GM23338 (cell line): Measurements from ENCODE around the gene S100Z.

Experiments
- CREB1 ChIP-seq: fragments of 250-450 bp; sonication (Bioruptor Pico); IDR thresholded peaks from 2 replicates; pipeline ENCODE4 v1.5.0; 2020; ENCODE audit warnings: low read depth, mild to moderate bottlenecking, moderate library complexity
- CTCF ChIP-seq, 2 experiments: fragments of 200-600 bp in 1 of 2; sonication (generic) in 1 of 2; conservative IDR thresholded peaks; 2 replicates each; pipeline versions ENCODE4 v1.5.1 to v1.6.1; 2016 to 2017; ENCODE audit warnings: antibody characterized with exemption in 2 of 2, low read depth in 2 of 2, mild to moderate bottlenecking in 2 of 2, moderate library complexity in 1 of 2
- ETS1 ChIP-seq: IDR thresholded peaks from 2 replicates; pipeline ENCODE4 v1.6.1; 2016; ENCODE audit warnings: antibody characterized with exemption
- EZH2 ChIP-seq: fragments of 200-600 bp; sonication (generic); IDR thresholded peaks from one replicate; pipeline ENCODE4 v1.8.0; 2017; ENCODE audit warnings: antibody characterized with exemption, mild to moderate bottlenecking, low read depth; ENCODE audit not compliant: unreplicated experiment
- EZH2phosphoT487 ChIP-seq: fragments of 200-600 bp; sonication (generic); IDR thresholded peaks from one replicate; pipeline ENCODE4 v1.8.1; 2018; ENCODE audit warnings: antibody characterized with exemption; ENCODE audit not compliant: unreplicated experiment
- JUNB ChIP-seq: IDR thresholded peaks from one replicate; pipeline ENCODE4 v1.6.1; 2016; ENCODE audit warnings: antibody characterized with exemption; ENCODE audit not compliant: unreplicated experiment
- POLR2AphosphoS5 ChIP-seq: IDR thresholded peaks from 2 replicates; pipeline ENCODE4 v1.6.1; 2016; ENCODE audit warnings: antibody characterized with exemption, low read depth
- ZNF114 ChIP-seq: fragments of 250-450 bp; sonication (Bioruptor Pico); IDR thresholded peaks from 2 replicates; pipeline ENCODE4 v1.5.0; 2020; ENCODE audit warnings: mild to moderate bottlenecking, moderate library complexity
- TF ChIP-seq, protein P1 (sequence below): IDR thresholded peaks from one replicate; pipeline ENCODE4 v1.6.1; 2018; ENCODE audit warnings: antibody characterized with exemption; ENCODE audit not compliant: unreplicated experiment

DNA sequence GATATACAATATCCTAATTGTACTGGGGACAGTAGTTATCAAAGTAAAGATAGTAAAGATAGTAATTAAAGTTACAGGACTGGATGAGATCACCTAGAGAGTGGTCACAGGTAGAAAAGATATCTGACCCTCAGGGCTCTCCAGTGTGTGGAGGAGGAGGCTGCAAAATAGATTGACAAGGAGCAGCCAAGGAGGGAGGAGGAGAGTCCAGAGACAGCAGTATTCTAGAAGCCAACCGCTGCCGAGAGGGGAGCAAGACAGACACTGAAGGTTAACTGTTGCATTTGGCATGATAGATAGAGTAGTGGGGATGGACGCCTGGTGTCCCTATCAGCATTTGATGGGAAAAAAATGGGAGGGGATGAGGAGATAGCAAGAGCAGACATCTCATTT, 48.0 kb upstream of the S100Z start:
- TF ChIP-seq CREB1 (CRISPR knock-in tag) (no peak), CTCF (conservative IDR thresholded peaks at IDR 0.05; ENCODE audit: low read depth in 2 of 2) (no peak), POLR2AphosphoS5 (no peak), EZH2 (no peak), ETS1 (no peak), EZH2phosphoT487 (no peak), ZNF114 (no peak), JUNB (no peak)
- TF ChIP-seq, protein P1, sequence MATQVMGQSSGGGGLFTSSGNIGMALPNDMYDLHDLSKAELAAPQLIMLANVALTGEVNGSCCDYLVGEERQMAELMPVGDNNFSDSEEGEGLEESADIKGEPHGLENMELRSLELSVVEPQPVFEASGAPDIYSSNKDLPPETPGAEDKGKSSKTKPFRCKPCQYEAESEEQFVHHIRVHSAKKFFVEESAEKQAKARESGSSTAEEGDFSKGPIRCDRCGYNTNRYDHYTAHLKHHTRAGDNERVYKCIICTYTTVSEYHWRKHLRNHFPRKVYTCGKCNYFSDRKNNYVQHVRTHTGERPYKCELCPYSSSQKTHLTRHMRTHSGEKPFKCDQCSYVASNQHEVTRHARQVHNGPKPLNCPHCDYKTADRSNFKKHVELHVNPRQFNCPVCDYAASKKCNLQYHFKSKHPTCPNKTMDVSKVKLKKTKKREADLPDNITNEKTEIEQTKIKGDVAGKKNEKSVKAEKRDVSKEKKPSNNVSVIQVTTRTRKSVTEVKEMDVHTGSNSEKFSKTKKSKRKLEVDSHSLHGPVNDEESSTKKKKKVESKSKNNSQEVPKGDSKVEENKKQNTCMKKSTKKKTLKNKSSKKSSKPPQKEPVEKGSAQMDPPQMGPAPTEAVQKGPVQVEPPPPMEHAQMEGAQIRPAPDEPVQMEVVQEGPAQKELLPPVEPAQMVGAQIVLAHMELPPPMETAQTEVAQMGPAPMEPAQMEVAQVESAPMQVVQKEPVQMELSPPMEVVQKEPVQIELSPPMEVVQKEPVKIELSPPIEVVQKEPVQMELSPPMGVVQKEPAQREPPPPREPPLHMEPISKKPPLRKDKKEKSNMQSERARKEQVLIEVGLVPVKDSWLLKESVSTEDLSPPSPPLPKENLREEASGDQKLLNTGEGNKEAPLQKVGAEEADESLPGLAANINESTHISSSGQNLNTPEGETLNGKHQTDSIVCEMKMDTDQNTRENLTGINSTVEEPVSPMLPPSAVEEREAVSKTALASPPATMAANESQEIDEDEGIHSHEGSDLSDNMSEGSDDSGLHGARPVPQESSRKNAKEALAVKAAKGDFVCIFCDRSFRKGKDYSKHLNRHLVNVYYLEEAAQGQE, result no peak
